GM21619 (cell line): Measurements from ENCODE around the gene REEP1.
"Not testable (repeated sequence)": the region's sequence is repeated elsewhere in the genome, so short reads cannot be mapped to it uniquely, and the experiment has no call there.

Source experiments
- ATAC-seq: cut with Tn5 transposase; IDR thresholded peaks from one replicate; pipeline ENCODE4 v1.9.1; 2021; ENCODE audit not compliant: unreplicated experiment

REEP1 gene

GRCh38 chr2:86202336-86202692, 135.1 kb downstream of the REEP1 start:
- ATAC-seq, result no peak

GRCh38 chr2:86201671-86202335, 135.6 kb downstream of the REEP1 start:
- no peak for ATAC-seq

DNA sequence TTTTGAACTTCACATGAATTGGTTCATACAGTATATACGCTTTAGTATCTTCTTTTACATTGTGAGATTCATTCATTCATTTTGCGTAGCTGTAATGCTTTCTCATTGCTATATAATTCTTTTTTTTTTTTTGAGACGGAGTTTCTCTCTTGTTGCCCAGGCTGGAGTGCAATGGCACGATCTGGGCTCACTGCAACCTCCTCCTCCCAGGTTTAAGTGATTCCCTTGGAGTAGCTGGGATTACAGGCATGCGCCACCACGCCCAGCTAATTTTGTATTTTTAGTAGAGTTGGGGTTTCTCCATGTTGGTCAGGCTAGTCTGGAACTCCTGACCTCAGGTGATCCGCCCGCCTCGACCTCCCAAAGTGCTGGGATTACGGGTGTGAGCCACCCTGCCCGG, 136.9 kb downstream of the REEP1 start:
- ATAC-seq, result not testable (repeated sequence)

DNA sequence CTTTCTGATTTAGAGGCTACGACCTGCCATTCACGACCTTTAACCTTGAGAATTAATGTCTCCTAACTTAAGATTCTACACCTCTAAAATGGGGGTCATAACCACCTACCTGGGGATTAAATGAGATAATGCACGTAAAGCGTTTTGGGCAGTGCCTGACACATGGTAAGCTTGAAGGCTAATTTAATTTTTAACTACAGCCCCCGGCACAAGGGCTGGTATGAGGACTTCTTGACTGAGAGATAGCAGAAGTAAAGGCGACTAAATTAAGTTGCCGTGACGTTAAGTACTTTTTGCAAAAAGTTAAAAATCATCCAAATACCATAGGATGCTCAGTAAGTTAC, 137.6 kb downstream of the REEP1 start:
- ATAC-seq, result no peak

DNA sequence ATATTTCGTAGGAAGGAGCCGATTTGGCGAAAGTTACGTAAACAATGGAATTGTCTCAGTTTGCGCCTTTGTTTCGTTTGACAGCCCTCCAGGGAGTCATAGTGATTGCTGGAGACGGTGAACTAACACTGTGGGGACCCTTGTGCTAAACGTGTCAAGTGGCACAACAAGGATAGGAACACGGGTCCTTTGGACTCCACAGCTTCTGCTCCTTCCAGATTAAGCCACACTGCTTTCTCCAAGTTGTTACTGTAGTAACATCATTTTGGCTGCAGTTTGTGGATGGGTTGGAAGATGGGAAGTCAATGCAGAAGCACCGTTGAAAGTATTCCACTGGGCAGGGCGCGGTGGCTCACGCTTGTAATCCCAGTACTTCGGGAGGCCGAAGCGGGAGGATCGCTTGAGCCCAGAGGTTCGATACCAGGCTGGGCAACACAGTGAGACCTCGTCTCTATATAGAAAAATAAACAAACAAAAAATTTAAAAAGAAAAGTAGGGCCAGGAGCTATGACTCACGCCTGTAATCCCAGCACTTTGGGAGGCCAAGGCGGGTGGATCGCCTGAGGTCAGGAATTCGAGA, 141.5 kb downstream of the REEP1 start:
- ATAC-seq, result peak; percentile 1

DNA sequence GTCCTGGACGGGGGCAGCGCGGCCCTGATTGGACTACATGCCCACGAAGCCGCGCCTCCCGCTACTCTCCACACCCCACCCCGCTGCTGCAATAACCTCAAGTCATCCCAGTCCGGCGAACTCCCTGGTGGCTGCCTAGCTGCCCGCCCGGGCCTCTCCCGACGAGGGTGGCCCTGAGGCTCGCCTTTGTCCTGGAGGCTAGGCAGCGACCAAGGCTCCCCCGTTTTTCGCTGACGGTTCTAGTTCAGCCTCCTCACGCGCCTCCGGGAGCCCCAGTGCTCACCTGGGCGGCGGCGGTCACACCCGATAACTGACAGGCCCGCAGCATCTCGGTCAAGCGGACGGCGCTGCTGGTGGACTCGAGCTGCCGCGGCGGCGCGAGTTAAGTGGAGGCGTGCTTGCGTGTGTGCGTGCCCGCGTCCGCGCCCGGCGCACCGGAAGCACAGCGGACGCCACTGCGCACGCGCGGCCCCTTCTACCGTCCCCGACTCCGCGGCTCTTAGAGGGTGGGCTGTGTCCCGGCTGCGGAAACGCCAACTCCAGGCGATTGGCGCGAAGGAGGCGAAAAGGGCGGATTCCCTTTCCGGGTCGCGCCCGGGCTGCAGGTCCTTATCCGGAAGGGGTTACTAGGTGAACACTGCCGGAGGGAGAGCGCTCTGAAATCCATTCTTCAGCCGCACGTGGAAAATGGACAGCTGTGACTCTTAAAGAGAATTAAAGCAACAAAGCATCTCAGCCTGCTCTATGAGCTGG, 142.2 kb downstream of the REEP1 start, which contains the start of gene IMMT:
Gene IMMT (minus strand): TSS at position 408 of the 753 bp plus-strand sequence. CDS start 80 bp downstream, at position 328.
- peak; percentile 82 for ATAC-seq

DNA sequence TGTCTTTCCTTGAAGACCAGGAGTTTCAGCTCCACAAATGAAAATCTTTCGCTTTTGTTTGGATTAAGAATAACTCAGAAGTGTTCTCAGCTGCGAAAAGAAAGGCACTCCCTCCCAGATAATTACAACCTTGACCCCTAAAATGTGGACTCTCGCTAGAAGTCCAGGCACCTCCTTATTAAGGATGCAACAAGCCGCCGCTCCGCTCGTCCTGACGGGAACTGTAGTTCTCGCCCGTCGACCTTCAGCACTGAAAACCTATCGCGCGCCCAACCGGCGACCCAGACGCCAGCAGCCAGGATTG, 142.7 kb downstream of the REEP1 start:
- ATAC-seq, result no peak

GRCh38 chr2:86193901-86194567, 143.4 kb downstream of the REEP1 start:
- no peak for ATAC-seq

DNA sequence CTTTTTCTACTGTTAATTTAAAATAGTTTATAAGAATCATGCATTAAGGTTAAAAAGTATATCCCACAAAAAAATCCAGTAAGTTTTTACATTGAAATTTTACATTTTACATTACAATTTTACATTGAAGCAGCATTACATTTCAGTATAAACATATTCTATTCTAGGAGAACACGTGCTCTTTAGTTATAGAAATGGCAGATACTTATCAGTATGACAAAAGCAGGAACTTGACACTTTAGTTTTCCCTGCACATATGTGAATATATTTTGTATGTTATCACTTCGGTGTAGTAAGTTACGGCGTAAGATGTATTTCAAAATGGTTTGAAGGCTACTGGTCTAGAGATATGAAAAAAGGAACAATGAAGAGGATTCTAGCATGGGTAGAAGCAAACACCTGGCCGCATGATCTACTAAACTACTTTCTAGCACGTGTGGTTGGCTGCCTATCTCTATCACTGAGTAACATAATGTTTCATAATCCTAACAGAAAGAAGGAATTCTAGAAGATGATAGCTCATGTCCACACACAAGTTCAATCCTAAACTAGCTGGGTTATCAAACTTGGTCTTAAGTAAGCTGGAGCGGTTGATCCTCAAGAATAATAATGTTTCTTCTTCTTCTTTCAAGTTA, 147.5 kb downstream of the REEP1 start:
- ATAC-seq, result no peak

DNA sequence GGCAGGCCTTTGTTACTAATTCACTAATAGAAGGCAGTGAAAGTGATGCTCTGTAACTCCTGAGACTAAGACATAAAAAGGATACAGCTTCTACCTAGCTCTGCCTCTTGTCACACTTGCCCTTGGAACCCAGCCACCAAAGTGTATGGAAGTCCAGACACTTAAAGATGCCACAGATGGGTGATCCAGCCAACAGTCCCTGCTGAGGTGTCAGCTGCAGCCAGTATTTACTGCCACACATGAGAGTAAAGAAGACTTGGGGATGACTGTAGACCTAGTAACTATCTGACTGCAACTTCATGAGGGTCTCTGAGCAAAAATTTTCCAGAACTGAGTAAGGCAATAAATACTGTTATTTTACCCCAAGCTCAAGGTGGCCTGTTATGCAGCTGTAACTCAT, 151.0 kb downstream of the REEP1 start:
- no peak for ATAC-seq

GRCh38 chr2:86185517-86186212, 151.8 kb downstream of the REEP1 start:
- ATAC-seq, result no peak

GRCh38 chr2:86176597-86176996, 160.8 kb downstream of the REEP1 start:
- no peak for ATAC-seq

DNA sequence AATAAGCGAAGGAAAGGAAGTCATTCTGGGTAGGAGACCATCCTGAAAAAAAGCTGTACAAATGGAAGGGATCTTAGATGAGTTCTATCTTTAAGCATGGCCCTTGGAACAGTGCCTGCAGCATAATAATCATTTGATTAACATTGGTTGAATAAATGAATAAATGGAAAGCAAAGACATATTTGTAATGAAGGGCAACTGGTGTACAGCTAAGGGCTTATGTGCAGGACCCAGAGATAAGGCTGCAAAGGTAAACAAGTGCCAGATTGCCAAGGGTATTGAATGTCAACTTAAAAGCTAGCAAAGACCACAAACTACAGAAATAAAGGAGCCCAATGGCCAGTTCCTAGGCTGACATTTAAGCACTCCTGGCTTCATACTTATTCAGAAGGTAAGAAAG, 161.6 kb downstream of the REEP1 start:
- no peak for ATAC-seq

DNA sequence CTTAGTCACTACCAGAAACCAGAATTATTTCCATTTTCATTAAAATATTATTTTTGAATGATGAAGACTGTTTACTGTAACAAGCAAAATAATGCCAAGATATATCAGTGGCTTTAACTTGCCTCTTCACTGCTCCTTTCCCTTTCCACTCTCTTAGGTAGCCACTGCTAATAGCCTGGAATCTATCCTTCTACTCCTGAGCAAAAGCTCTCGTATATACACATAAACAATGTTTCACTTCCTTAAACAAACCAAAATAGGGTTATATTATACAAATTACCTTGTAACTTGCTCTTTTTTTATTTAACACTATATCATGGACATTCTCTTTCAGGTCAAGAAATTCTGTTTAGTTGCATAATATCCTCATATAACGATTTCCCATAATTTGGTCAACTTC, 163.0 kb downstream of the REEP1 start:
- ATAC-seq, result no peak

GRCh38 chr2:86172610-86173009, 164.8 kb downstream of the REEP1 start:
- no peak for ATAC-seq

DNA sequence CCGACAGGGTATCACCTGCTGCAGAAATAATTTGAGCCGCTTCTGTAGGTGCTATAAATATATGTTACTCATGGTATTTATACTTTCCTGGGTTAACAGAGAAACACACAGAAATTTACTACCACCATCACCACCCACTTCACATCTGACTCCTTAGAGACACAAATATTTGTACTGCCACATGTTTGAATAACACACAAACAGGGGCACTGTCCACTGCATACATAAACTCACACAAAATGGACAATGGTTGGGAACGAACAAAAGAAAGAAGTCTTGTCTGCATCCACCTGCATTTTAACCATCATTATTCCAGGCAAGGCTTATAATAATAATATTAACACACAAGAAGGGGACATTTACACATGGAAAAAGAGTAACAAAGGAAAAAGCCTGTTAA, 166.1 kb downstream of the REEP1 start:
- ATAC-seq, result no peak

- no peak for ATAC-seq
Measured at GRCh38 chr2:86170449-86170848, 167.0 kb downstream of the REEP1 start.
